DND-41 (cell line): ENCODE measurements around the gene CRYGS.
"Not testable (repeated sequence)": the region's sequence is repeated elsewhere in the genome, so short reads cannot be mapped to it uniquely, and the experiment has no call there.

ENCODE experiments used
- ATAC-seq: fragments of 200-7000 bp; cut with Tn5 transposase; 3 replicates; pipeline ENCODE4 v1.9.1; 2021; ENCODE audit warnings: low read depth; ENCODE audit not compliant: insufficient read depth
- DNase-seq: peaks from one replicate; pipeline ENCODE4 v3.0.0-alpha.2; 2020
- H2AFZ ChIP-seq: 2 replicates; pipeline ENCODE4 v1.6.0; 2012; ENCODE audit warnings: low read depth, low read length
- H3K27ac ChIP-seq: 2 replicates; pipeline ENCODE4 v1.5.1; 2012; ENCODE audit warnings: low read length, inconsistent platforms
- H3K27me3 ChIP-seq: fragments of 200-600 bp; sonication (generic); 2 replicates; pipeline ENCODE4 v1.6.0; 2012; ENCODE audit warnings: low read length, mild to moderate bottlenecking, inconsistent platforms; ENCODE audit not compliant: insufficient read depth, poor library complexity
- H3K36me3 ChIP-seq: 2 replicates; pipeline ENCODE4 v1.5.1; 2012; ENCODE audit warnings: low read length, inconsistent platforms; ENCODE audit not compliant: insufficient read depth
- H3K4me1 ChIP-seq: 2 replicates; pipeline ENCODE4 v1.5.1; 2012; ENCODE audit warnings: mild to moderate bottlenecking, low read length; ENCODE audit not compliant: insufficient read depth
- H3K4me2 ChIP-seq: 2 replicates; pipeline ENCODE4 v1.6.0; 2012; ENCODE audit warnings: mild to moderate bottlenecking, moderate library complexity, low read length, inconsistent platforms; ENCODE audit not compliant: insufficient read depth
- H3K4me3 ChIP-seq, 2 experiments: fragments of 200-600 bp in 1 of 2; shearing (Covaris generic) in 1 of 2; 2 replicates each; pipeline ENCODE4 v1.5.1; 2012 to 2016; ENCODE audit warnings: inconsistent platforms in 2 of 2, low read length in 2 of 2, mild to moderate bottlenecking in 2 of 2, low read depth in 1 of 2, moderate library complexity in 1 of 2
- H3K79me2 ChIP-seq: 2 replicates; pipeline ENCODE4 v1.6.0; 2012; ENCODE audit warnings: low read length, inconsistent platforms; ENCODE audit not compliant: insufficient read depth
- H3K9ac ChIP-seq: 2 replicates; pipeline ENCODE4 v1.6.0; 2012; ENCODE audit warnings: low read depth, mild to moderate bottlenecking, inconsistent platforms, low read length, moderate library complexity
- H3K9me3 ChIP-seq: 2 replicates; pipeline ENCODE4 v1.5.1; 2012; ENCODE audit warnings: low read length, moderate library complexity, mild to moderate bottlenecking, inconsistent platforms; ENCODE audit not compliant: insufficient read depth, severe bottlenecking
- H4K20me1 ChIP-seq: 2 replicates; pipeline ENCODE4 v1.6.0; 2012; ENCODE audit warnings: low read length; ENCODE audit not compliant: insufficient read depth
- EZH2 ChIP-seq: IDR thresholded peaks from 3 replicates; pipeline ENCODE4 v1.6.1; 2012; ENCODE audit warnings: borderline replicate concordance, low read depth, mild to moderate bottlenecking, moderate library complexity, low read length, inconsistent platforms; ENCODE audit not compliant: severe bottlenecking
- TF ChIP-seq, protein P1 (sequence below): IDR thresholded peaks from 2 replicates; pipeline ENCODE4 v1.5.1; 2012; ENCODE audit warnings: borderline replicate concordance, low read length, moderate library complexity, mild to moderate bottlenecking; ENCODE audit not compliant: poor library complexity, severe bottlenecking; ENCODE audit errors: extremely low read depth

Gene CRYGS

DNA sequence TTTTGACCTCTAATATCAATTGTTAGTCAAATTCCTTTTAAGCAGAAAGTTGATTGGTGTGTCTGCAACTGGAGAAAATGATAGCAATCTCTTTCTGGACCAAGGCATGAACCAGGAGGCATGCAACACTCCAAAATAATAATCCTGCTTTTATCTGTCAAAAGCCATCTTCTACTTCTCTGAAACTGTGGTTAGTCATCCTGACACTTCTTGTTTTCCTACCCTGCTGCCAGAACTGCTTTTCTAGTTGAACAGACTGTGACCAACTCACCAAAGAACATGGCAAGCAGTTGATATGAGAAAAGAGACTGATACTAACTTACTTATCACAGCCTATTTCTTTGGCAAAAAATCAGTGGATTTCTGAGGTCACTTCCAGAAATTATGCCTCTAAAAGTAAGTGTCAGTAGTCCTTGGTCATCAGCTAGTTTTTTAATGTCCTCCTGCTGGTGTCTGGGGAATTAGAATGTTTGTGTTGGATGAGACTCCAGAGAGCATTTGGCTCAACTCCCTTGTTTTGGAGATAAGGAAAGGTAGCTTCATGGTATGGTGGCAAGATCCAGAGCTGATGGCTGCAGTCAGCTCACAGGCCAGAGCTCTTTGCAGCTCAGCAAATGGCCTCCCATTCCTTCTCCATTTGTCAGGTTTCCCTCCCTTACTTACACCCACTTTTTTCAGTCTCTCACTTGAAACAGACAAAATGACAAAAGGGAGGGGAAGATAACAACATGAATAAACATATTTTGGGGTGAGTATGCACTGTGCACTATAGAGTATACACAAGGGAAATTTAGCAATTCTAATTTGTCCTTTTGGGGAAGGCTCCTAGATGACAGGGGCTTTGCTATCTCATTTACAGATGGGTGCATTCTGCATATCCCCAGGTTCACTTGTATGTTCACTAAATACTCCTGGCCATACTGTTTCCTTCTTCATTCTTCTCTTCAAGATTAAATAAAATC, 7.0 kb downstream of the CRYGS start:
- Histone ChIP-seq H3K9ac (no peak overlapping the region), H3K4me3 (no peak overlapping the region), H3K27ac (no peak overlapping the region), H3K4me2 (no peak overlapping the region), H3K36me3 (peaks cover 4% of the 10 kb centered on the region; the same call in 1 of the 2 replicates), H3K4me1 (no peaks in the 10 kb centered on the region), H2AFZ (no peak overlapping the region), H3K79me2 (no peaks in the 10 kb centered on the region), H4K20me1 (no peaks in the 10 kb centered on the region), H3K9me3 (no peaks in the 10 kb centered on the region), H3K27me3 (no peaks in the 10 kb centered on the region)
- DNase-seq = no peak
- ATAC-seq = no peak
- TF ChIP-seq, protein P1, sequence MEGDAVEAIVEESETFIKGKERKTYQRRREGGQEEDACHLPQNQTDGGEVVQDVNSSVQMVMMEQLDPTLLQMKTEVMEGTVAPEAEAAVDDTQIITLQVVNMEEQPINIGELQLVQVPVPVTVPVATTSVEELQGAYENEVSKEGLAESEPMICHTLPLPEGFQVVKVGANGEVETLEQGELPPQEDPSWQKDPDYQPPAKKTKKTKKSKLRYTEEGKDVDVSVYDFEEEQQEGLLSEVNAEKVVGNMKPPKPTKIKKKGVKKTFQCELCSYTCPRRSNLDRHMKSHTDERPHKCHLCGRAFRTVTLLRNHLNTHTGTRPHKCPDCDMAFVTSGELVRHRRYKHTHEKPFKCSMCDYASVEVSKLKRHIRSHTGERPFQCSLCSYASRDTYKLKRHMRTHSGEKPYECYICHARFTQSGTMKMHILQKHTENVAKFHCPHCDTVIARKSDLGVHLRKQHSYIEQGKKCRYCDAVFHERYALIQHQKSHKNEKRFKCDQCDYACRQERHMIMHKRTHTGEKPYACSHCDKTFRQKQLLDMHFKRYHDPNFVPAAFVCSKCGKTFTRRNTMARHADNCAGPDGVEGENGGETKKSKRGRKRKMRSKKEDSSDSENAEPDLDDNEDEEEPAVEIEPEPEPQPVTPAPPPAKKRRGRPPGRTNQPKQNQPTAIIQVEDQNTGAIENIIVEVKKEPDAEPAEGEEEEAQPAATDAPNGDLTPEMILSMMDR = no peak
- no peak for TF ChIP-seq EZH2

DNA sequence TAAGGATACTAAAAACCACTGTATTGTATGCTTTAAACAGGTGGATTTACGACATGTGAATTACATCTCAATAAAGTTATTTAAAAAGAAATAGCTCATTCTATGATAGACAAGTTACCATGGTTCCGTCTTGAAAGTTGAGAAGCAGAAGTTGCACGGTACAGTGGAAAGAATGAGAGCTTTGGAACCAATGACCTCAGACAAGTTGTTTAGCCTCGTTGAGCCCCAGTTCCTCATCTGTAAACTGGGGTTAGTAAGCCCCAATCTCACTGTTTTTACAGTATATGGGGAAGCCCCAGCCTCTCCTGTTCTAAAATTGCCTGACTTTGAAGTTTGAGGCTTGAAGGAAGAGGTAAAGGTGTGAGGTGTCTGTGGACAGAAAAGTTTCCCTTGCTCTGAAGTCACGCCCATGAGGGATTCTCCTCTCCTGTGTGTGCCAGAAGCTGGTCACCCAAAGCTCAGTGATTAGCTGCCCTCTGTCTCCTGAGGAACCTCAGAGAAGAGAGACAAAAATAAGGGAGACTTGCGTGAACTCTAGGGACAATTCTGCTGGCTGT, 10.0 kb downstream of the CRYGS start:
- ATAC-seq (no peak), DNase-seq (no peak)
- Histone ChIP-seq H3K4me2 (no peak overlapping the region), H3K9me3 (no peaks in the 10 kb centered on the region), H3K4me3 (no peak overlapping the region), H3K36me3 (peaks cover 4% of the 10 kb centered on the region; the same call in 1 of the 2 replicates), H4K20me1 (no peaks in the 10 kb centered on the region), H3K79me2 (no peaks in the 10 kb centered on the region), H3K27me3 (no peaks in the 10 kb centered on the region), H2AFZ (no peak overlapping the region), H3K4me1 (no peaks in the 10 kb centered on the region), H3K27ac (no peak overlapping the region), H3K9ac (no peak overlapping the region)
- TF ChIP-seq EZH2 = no peak
- TF ChIP-seq, protein P1 = no peak

DNA sequence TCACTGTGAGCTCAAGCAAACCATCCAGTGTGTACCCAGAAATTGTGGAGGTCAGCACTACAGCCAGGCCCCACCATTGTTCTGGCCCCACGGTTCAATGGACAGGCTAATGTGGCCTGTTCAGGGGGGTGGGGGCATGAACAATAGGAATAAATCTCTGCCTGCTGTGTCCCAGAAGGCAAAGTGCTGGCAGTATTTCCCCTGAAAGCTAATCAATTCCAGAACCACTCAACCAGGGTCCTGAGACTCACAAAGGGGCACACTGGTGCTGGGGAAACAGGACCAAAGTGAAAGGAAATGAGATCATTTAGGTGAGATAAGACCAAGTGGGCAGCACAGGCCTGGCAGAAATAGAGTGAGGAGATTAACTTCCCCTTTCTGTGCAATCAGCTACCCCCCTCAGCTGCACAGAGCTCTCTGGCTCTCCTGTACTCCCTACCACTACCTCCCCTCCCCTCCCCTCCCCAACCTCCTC, 11.5 kb downstream of the CRYGS start:
- H3K9ac ChIP-seq = no peak overlapping the region

DNA sequence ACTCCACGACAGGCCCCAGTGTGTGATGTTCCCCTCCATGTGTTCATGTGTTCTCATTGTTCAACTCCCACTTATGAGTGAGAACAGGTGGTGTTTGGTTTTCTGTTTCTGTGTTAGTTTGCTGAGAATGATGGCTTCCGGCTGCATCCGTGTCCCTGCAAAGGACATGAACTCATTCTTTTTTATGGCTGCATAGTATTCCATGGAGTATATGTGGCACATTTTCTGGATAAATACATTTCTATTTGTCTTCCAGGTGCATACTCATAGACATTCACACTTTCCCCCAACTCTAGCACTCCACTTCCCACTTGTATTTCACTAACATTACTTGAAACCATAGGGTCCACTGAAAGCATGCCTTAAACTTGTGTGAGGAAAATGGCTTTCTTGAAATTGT, 12.5 kb downstream of the CRYGS start:
- not testable (repeated sequence) for H3K4me2 ChIP-seq, H4K20me1 ChIP-seq, H3K79me2 ChIP-seq, H2AFZ ChIP-seq, H3K27ac ChIP-seq, H3K27me3 ChIP-seq, H3K9ac ChIP-seq, H3K9me3 ChIP-seq, H3K36me3 ChIP-seq, ATAC-seq, DNase-seq, H3K4me3 ChIP-seq, H3K4me1 ChIP-seq

More for the DNA sequence above, 11.5 kb downstream of the CRYGS start:
- H2AFZ ChIP-seq = no peak overlapping the region
- no peaks in the 10 kb centered on the region for H4K20me1 ChIP-seq
- H3K4me2 ChIP-seq = no peak overlapping the region
- DNase-seq = no peak
- no peak overlapping the region for H3K27ac ChIP-seq
- H3K36me3 ChIP-seq = no peaks in the 10 kb centered on the region
- H3K9me3 ChIP-seq = no peaks in the 10 kb centered on the region
- ATAC-seq = no peak
- H3K79me2 ChIP-seq = no peaks in the 10 kb centered on the region
- H3K4me3 ChIP-seq = no peak overlapping the region
- H3K4me1 ChIP-seq = no peaks in the 10 kb centered on the region
- no peaks in the 10 kb centered on the region for H3K27me3 ChIP-seq
- no peak for TF ChIP-seq EZH2
- TF ChIP-seq, protein P1 = no peak
